Spleen (tissue), 11 donors: ENCODE data around the gene ZNF71. TPM values are rescaled to one million over a fixed set of nuclear protein-coding genes. Genes with fewer than 3 reads are reported as not detected.
A peak's percentile ranks its signal among the peaks of the same experiment; 100 is the strongest.
"Not testable (repeated sequence)": the region's sequence is repeated elsewhere in the genome, so short reads cannot be mapped to it uniquely, and the experiment has no call there.

Source experiments
- DNase-seq: peaks from one replicate; pipeline ENCODE4 v3.0.0-alpha.2; 2020
- H3K27ac ChIP-seq, 8 donors: fragments of 200-600 bp; sonication (generic) in 7 of 8; 1 replicate in 4 of 8; 2 replicates in 4 of 8; pipeline versions ENCODE4 v1.5.0 to v1.8.0; 2016 to 2021; ENCODE audit warnings: inconsistent platforms in 4 of 8, mild to moderate bottlenecking in 4 of 8, moderate library complexity in 1 of 8
- H3K27me3 ChIP-seq, 7 donors: fragments of 200-600 bp; sonication (generic) in 6 of 7; replicated peaks in 1 of 7; 1 replicate in 4 of 7; 2 replicates in 3 of 7; pipeline versions ENCODE4 v1.5.0 to v1.8.0; 2016 to 2021; ENCODE audit warnings: inconsistent platforms in 3 of 7, mild to moderate bottlenecking in 1 of 7
- H3K36me3 ChIP-seq, 6 donors: fragments of 200-600 bp; sonication (generic) in 5 of 6; 1 replicate in 4 of 6; 2 replicates in 2 of 6; pipeline versions ENCODE4 v1.5.0 to v1.8.0; 2016 to 2021; ENCODE audit warnings: inconsistent platforms in 2 of 6
- H3K4me1 ChIP-seq, 6 donors: fragments of 200-600 bp; sonication (generic) in 5 of 6; 1 replicate in 3 of 6; 2 replicates in 3 of 6; pipeline versions ENCODE4 v1.5.0 to v1.8.0; 2016 to 2021; ENCODE audit warnings: inconsistent platforms in 3 of 6
- H3K4me3 ChIP-seq, 8 donors: fragments of 200-600 bp; sonication (generic) in 7 of 8; 1 replicate in 4 of 8; 2 replicates in 4 of 8; pipeline versions ENCODE4 v1.5.0 to v1.8.0; 2016 to 2021; ENCODE audit warnings: inconsistent platforms in 4 of 8, mild to moderate bottlenecking in 4 of 8, moderate library complexity in 2 of 8
- H3K9me3 ChIP-seq, 8 donors: fragments of 200-600 bp; sonication (generic) in 7 of 8; 1 replicate in 4 of 8; 2 replicates in 4 of 8; pipeline versions ENCODE4 v1.5.0 to v1.8.0; 2016 to 2021; ENCODE audit warnings: inconsistent platforms in 4 of 8
- POLR2A ChIP-seq, 3 donors: fragments of 450-650 bp; IDR thresholded peaks; one replicate each; pipeline ENCODE4 v1.5.1; 2017; ENCODE audit warnings: antibody characterized with exemption in 3 of 3, mild to moderate bottlenecking in 1 of 3
- POLR2AphosphoS5 ChIP-seq, 3 donors: sonication (generic); formaldehyde crosslinking; IDR thresholded peaks; one replicate each; pipeline ENCODE4 v1.5.1; 2017; ENCODE audit warnings: antibody characterized with exemption in 3 of 3
- WGBS, 5 donors: extraction: QIAGEN DNeasy Blood & Tissue Kit in 3 of 5; methylation state at CpG; one replicate each; pipeline versions ENCODE4 v1.1.5 to v1.1.7; 2013 to 2018; 5-methylcytosine and 5-hydroxymethylcytosine counted together
- intact Hi-C: fragments of 100-400 bp; cut with DNase I; formaldehyde crosslinking; loops from one replicate; pipeline ENCODE4 v1.15.0; 2023; ENCODE audit warnings: low total_unique reads
- polyA plus RNA-seq, 3 donors: library from polyadenylated mRNA; stranded (reverse); fragments of 200-250 nt; gene quantifications; one replicate each; pipeline ENCODE4 v1.2.1, GENCODE V29; 2013
- total RNA-seq, 7 donors: library from RNA; depleted of rRNA in 3 of 7; stranded (reverse); fragments of >200 nt in 3 of 7; fragmentation: NEBNext Ultra II Directional in 4 of 7; extraction: Animal tissue kit (Norgen Biotek cat#: 25700) in 4 of 7; gene quantifications; one replicate each; pipeline versions ENCODE4 v1.1.0 to v1.2.1, GENCODE V29; 2016 to 2021
- TF ChIP-seq, protein P1 (sequence below), 11 experiments: fragments of 200-600 bp in 7 of 11; fragments of 450-650 bp in 4 of 11; sonication (generic) in 4 of 11; IDR thresholded peaks in 8 of 11; conservative IDR thresholded peaks in 3 of 11; 1 replicate in 7 of 11; 2 replicates in 4 of 11; pipeline versions ENCODE4 v1.4.0 to v1.8.0; 2016 to 2021; ENCODE audit warnings: antibody characterized with exemption in 11 of 11, inconsistent platforms in 4 of 11, mild to moderate bottlenecking in 1 of 11
- donor health status: healthy with polysubstance abuse.
- donor health status: DM: no; HTN: no; CAD: no; lungs with moderate emphysema.
- donor health status: DM: no; HTN: no; CAD: no.
- donor health status: Bipolar disorder and iron deficiency.
- donor health status: healthy.
- donor health status: DM: no; HTN: no; CAD: no.
- donor health status: DM: yes; HTN: yes; CAD: no.

The ZNF71 gene
- total and polyA plus RNA-seq, 10 donors = 2.0 to 9.8 (median 6.4) TPM

DNA sequence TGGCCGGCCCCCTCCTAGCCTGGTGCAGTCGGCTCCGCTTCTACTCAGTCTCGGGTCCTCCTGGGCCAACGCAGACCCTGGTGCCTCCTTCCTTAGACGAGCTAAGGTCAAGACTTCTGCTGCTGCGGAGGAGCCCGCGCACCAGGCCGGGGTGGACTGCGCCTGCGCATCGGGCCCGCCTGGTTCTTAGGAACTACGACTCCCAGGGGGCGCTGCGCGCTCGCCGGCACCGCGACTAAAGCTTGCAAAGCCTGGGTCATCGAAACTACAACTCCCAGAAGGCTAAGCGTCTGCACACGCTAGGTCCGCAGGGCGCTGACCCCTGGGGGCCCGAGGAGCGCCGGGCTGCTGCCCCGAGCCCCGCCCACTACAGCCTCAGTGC lies 76.5 kb downstream of the ZNF71 start, which contains the start of gene ZNF835:
TSS of gene ZNF835 (minus strand) at position 145 of the 382 bp plus-strand sequence. CDS start 6,559 bp downstream, outside the sequence.
- intact Hi-C loops = no loop called here
- Histone ChIP-seq H3K9me3 (peaks cover 0 to 59% (median 14%) of the 10 kb centered on the region in 8 donors), H3K27me3 (no peaks in the 10 kb centered on the region), H3K4me3 (peak within 1 kb of the TSS; percentile 53 to 84 (median 64)), H3K4me1 (peaks cover 7 to 23% (median 12%) of the 10 kb centered on the region in 6 donors), H3K36me3 (peaks cover 0 to 5% (median 0%) of the 10 kb centered on the region in 6 donors), H3K27ac (peak within 1 kb of the TSS in 4 of 8 donors; percentile 41 to 78 (median 52))
- peak; percentile 94 for DNase-seq
- 0 to 5% (median 2%) methylated on average over 14 to 32 of the region's 32 CpGs for WGBS, 5 donors
- TF ChIP-seq POLR2A (IDR thresholded peaks at IDR 0.05) = peak in 1 of 3 donors; percentile 46
- peak; percentile 93 to 96 (median 93) for TF ChIP-seq POLR2AphosphoS5 (IDR thresholded peaks at IDR 0.05)
- TF ChIP-seq, protein P1, sequence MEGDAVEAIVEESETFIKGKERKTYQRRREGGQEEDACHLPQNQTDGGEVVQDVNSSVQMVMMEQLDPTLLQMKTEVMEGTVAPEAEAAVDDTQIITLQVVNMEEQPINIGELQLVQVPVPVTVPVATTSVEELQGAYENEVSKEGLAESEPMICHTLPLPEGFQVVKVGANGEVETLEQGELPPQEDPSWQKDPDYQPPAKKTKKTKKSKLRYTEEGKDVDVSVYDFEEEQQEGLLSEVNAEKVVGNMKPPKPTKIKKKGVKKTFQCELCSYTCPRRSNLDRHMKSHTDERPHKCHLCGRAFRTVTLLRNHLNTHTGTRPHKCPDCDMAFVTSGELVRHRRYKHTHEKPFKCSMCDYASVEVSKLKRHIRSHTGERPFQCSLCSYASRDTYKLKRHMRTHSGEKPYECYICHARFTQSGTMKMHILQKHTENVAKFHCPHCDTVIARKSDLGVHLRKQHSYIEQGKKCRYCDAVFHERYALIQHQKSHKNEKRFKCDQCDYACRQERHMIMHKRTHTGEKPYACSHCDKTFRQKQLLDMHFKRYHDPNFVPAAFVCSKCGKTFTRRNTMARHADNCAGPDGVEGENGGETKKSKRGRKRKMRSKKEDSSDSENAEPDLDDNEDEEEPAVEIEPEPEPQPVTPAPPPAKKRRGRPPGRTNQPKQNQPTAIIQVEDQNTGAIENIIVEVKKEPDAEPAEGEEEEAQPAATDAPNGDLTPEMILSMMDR (IDR thresholded peaks at IDR 0.05 in 8 of 11, conservative IDR thresholded peaks at IDR 0.05 in 3 of 11) = peak in 4 of 11 experiments; percentile 39 to 42 (median 40)

GRCh38 chr19:56672610-56673009 lies 77.5 kb downstream of the ZNF71 start:
- H3K27ac ChIP-seq, DNase-seq, H3K27me3 ChIP-seq, intact Hi-C loops, H3K36me3 ChIP-seq: not testable (repeated sequence)
- 92 to 98% (median 94%) methylated on average over 2 of the region's 2 CpGs for WGBS, 5 donors
- Histone ChIP-seq H3K9me3 (peaks cover 0 to 59% (median 10%) of the 10 kb centered on the region in 8 donors), H3K4me3 (peak overlapping the region in 1 of 8 donors; percentile 77), H3K4me1 (peaks cover 7 to 23% (median 12%) of the 10 kb centered on the region in 6 donors)

Other genes with a start within 250 kb of the ZNF71 start
- 1 to 10 TPM; 3.3 to 8.1 (median 5.4) TPM for gene ZNF582, start 201.8 kb upstream of the ZNF71 start, total RNA-seq
- 1 to 10 TPM; 2.7 to 5.2 (median 4.5) TPM for gene ZNF582, start 201.8 kb upstream of the ZNF71 start, polyA plus RNA-seq
- 10 to 100 TPM in 2 of 7 donors, 1 to 10 TPM in 5; 4.4 to 10.6 (median 8.3) TPM for gene ZNF583, start 191.0 kb upstream of the ZNF71 start, total RNA-seq
- gene ZNF583, start 191.0 kb upstream of the ZNF71 start, polyA plus RNA-seq = 1 to 10 TPM in 2 of 3 donors, under 1 TPM in 1; 0.93 to 2.7 (median 1.3) TPM
- 1 to 10 TPM; 2.2 to 6.6 (median 3.3) TPM for gene ZNF667, start 118.0 kb upstream of the ZNF71 start, total RNA-seq
- 1 to 10 TPM; 1.4 to 2.6 (median 1.9) TPM for gene ZNF667, start 118.0 kb upstream of the ZNF71 start, polyA plus RNA-seq
- 1 to 10 TPM; 1.3 to 9.0 (median 3.3) TPM for gene ZNF471, start 87.4 kb upstream of the ZNF71 start, total RNA-seq
- gene ZNF471, start 87.4 kb upstream of the ZNF71 start, polyA plus RNA-seq = 1 to 10 TPM in 2 of 3 donors, under 1 TPM in 1; 0.97 to 1.4 (median 1.0) TPM
- gene ZFP28, start 56.4 kb upstream of the ZNF71 start, total RNA-seq = 1 to 10 TPM; 4.7 to 8.1 (median 5.5) TPM
- gene ZFP28, start 56.4 kb upstream of the ZNF71 start, polyA plus RNA-seq = 1 to 10 TPM; 2.0 to 2.7 (median 2.6) TPM
- gene ZNF470, start 27.8 kb upstream of the ZNF71 start, total RNA-seq = 1 to 10 TPM; 2.6 to 6.1 (median 3.9) TPM
- 1 to 10 TPM; 2.5 to 3.7 (median 2.7) TPM for gene ZNF470, start 27.8 kb upstream of the ZNF71 start, polyA plus RNA-seq
- under 1 TPM in 4 of 7 donors, not detected in 3; 0.27 to 0.67 (median 0.39) TPM for gene SMIM17, start 47.9 kb downstream of the ZNF71 start, total RNA-seq
- gene SMIM17, start 47.9 kb downstream of the ZNF71 start, polyA plus RNA-seq = not detected
- 1 to 10 TPM; 3.0 to 6.8 (median 4.4) TPM for gene ZNF835, start 76.5 kb downstream of the ZNF71 start, total RNA-seq
- 1 to 10 TPM in 2 of 3 donors, under 1 TPM in 1; 0.70 to 1.7 (median 1.2) TPM for gene ZNF835, start 76.5 kb downstream of the ZNF71 start, polyA plus RNA-seq
- 10 to 100 TPM in 1 of 7 donors, 1 to 10 TPM in 6; 1.1 to 11.3 (median 4.1) TPM for gene PEG3, start 245.4 kb downstream of the ZNF71 start, total RNA-seq
- gene PEG3, start 245.4 kb downstream of the ZNF71 start, polyA plus RNA-seq = under 1 TPM; 0.20 to 0.29 (median 0.27) TPM
- under 1 TPM in 1 of 7 donors, not detected in 6; 0.73 TPM for gene ZIM2, start 245.4 kb downstream of the ZNF71 start, total RNA-seq
- gene ZIM2, start 245.4 kb downstream of the ZNF71 start, polyA plus RNA-seq = not detected